NCI-H460 (cell line): ENCODE data around the gene NCAM1. TPM values are rescaled to one million over a fixed set of nuclear protein-coding genes. Genes with fewer than 3 reads are reported as not detected.

Source experiments
- small RNA-seq, 2 experiments: library from RNA; depleted of rRNA; stranded (forward); fragments of <200 nt; gene quantifications; one replicate each; pipeline ENCODE3, GENCODE V24; 2014
- total RNA-seq: library from RNA; depleted of rRNA; stranded (reverse); fragments of >200 nt; shearing (Covaris generic); gene quantifications from 2 replicates; pipeline ENCODE4 v1.2.3, GENCODE V29; 2014

NCAM1 gene
- total RNA-seq, 1 experiment from 2014 or later, result 19.8 TPM

Small RNAs within 50 kb of the gene (small RNA-seq; reads per million reads assigned to genes)
- gene RNU7-187P, result 0 reads per million in 2 experiments
